Measurements from ENCODE around the gene BACH1. TPM values are rescaled to one million over a fixed set of nuclear protein-coding genes. Genes with fewer than 3 reads are reported as not detected.
"Not testable (repeated sequence)": the region's sequence is repeated elsewhere in the genome, so short reads cannot be mapped to it uniquely, and the experiment has no call there.

Gene BACH1
- total RNA-seq, 2 donors from 2014 or later, result 31.3 to 44.3 TPM

- Mint-ChIP-seq H3K4me3 (no peak overlapping the region), H3K4me1 (ENCODE audit: low read depth) (peaks cover 16% of the 10 kb centered on the region), H3K27me3 (ENCODE audit: low read depth) (no peaks in the 10 kb centered on the region), H3K36me3 (ENCODE audit: insufficient read depth in 2 of 2) (peaks cover 0 to 4% of the 10 kb centered on the region in 2 donors), H3K9me3 (peaks cover 3% of the 10 kb centered on the region in 2 donors), H3K27ac (no peak overlapping the region)
- DNase-seq, result peak in 1 of 2 donors; percentile 15
- ATAC-seq (replicated peaks in 1 of 2), result peak in 1 of 2 donors; percentile 32
Observed at GRCh38 chr21:29265690-29266479, 32.8 kb upstream of the BACH1 start.

- no peaks in the 10 kb centered on the region for H3K27me3 Mint-ChIP-seq (ENCODE audit: low read depth)
Observed at GRCh38 chr21:29267666-29268065, 31.1 kb upstream of the BACH1 start.

GRCh38 chr21:29271927-29272333 is 26.8 kb upstream of the BACH1 start:
- no peak overlapping the region for H3K27ac Mint-ChIP-seq
- peaks cover 0 to 3% of the 10 kb centered on the region in 2 donors for H3K36me3 Mint-ChIP-seq (ENCODE audit: insufficient read depth in 2 of 2)
- DNase-seq (no peak), ATAC-seq (replicated peaks in 1 of 2) (no peak)
- H3K9me3 Mint-ChIP-seq, result peaks cover 0 to 1% of the 10 kb centered on the region in 2 donors
- peaks cover 11% of the 10 kb centered on the region for H3K27me3 Mint-ChIP-seq (ENCODE audit: low read depth)
- H3K4me1 Mint-ChIP-seq (ENCODE audit: low read depth), result no peaks in the 10 kb centered on the region
- H3K4me3 Mint-ChIP-seq, result no peak overlapping the region

More at GRCh38 chr21:29267666-29268065, 31.1 kb upstream of the BACH1 start:
- no peak for ATAC-seq (replicated peaks in 1 of 2)
- peaks cover 0 to 4% of the 10 kb centered on the region in 2 donors for H3K36me3 Mint-ChIP-seq (ENCODE audit: insufficient read depth in 2 of 2)
- peaks cover 16% of the 10 kb centered on the region for H3K4me1 Mint-ChIP-seq (ENCODE audit: low read depth)
- H3K9me3 Mint-ChIP-seq, result peaks cover 3% of the 10 kb centered on the region in 2 donors
- no peak overlapping the region for H3K4me3 Mint-ChIP-seq
- no peak for DNase-seq
- H3K27ac Mint-ChIP-seq, result no peak overlapping the region

- peaks cover 4 to 5% of the 10 kb centered on the region in 2 donors for H3K36me3 Mint-ChIP-seq (ENCODE audit: insufficient read depth in 2 of 2)
- H3K27me3 Mint-ChIP-seq (ENCODE audit: low read depth), result peaks cover 11% of the 10 kb centered on the region
- DNase-seq (no peak), ATAC-seq (replicated peaks in 1 of 2) (no peak)
- H3K4me1 Mint-ChIP-seq (ENCODE audit: low read depth), result no peaks in the 10 kb centered on the region
- peaks cover 4 to 5% of the 10 kb centered on the region in 2 donors for H3K9me3 Mint-ChIP-seq
- no peak overlapping the region for H3K27ac Mint-ChIP-seq
- H3K4me3 Mint-ChIP-seq, result no peak overlapping the region
Observed at GRCh38 chr21:29277442-29277841, 21.3 kb upstream of the BACH1 start.

- no peak for DNase-seq
- H3K9me3 Mint-ChIP-seq, result peaks cover 4 to 5% of the 10 kb centered on the region in 2 donors
- H3K4me1 Mint-ChIP-seq (ENCODE audit: low read depth), result no peaks in the 10 kb centered on the region
- H3K27me3 Mint-ChIP-seq (ENCODE audit: low read depth), result peaks cover 8% of the 10 kb centered on the region
- ATAC-seq (replicated peaks in 1 of 2), result no peak
- no peak overlapping the region for H3K27ac Mint-ChIP-seq
- H3K4me3 Mint-ChIP-seq, result no peak overlapping the region
- peaks cover 4 to 7% of the 10 kb centered on the region in 2 donors for H3K36me3 Mint-ChIP-seq (ENCODE audit: insufficient read depth in 2 of 2)
Observed at GRCh38 chr21:29279558-29279957, 19.2 kb upstream of the BACH1 start.

GRCh38 chr21:29281801-29282200 is 16.9 kb upstream of the BACH1 start:
- not testable (repeated sequence) for H3K27ac Mint-ChIP-seq; H3K36me3 Mint-ChIP-seq (ENCODE audit: insufficient read depth in 2 of 2); H3K9me3 Mint-ChIP-seq; ATAC-seq (replicated peaks in 1 of 2); DNase-seq; H3K4me1 Mint-ChIP-seq (ENCODE audit: low read depth); H3K27me3 Mint-ChIP-seq (ENCODE audit: low read depth); H3K4me3 Mint-ChIP-seq

GRCh38 chr21:29287383-29287782 is 11.3 kb upstream of the BACH1 start:
- DNase-seq (no peak), ATAC-seq (replicated peaks in 1 of 2) (no peak)
- no peak overlapping the region for H3K4me3 Mint-ChIP-seq
- peaks cover 13% of the 10 kb centered on the region for H3K27me3 Mint-ChIP-seq (ENCODE audit: low read depth)
- H3K27ac Mint-ChIP-seq, result no peak overlapping the region
- H3K4me1 Mint-ChIP-seq (ENCODE audit: low read depth), result peaks cover 9% of the 10 kb centered on the region
- peaks cover 0 to 2% of the 10 kb centered on the region in 2 donors for H3K36me3 Mint-ChIP-seq (ENCODE audit: insufficient read depth in 2 of 2)
- no peaks in the 10 kb centered on the region for H3K9me3 Mint-ChIP-seq

- no peak overlapping the region for H3K27ac Mint-ChIP-seq
- DNase-seq (no peak), ATAC-seq (replicated peaks in 1 of 2) (no peak)
- H3K36me3 Mint-ChIP-seq (ENCODE audit: insufficient read depth in 2 of 2), result no peaks in the 10 kb centered on the region
- peaks cover 10% of the 10 kb centered on the region for H3K4me1 Mint-ChIP-seq (ENCODE audit: low read depth)
- H3K27me3 Mint-ChIP-seq (ENCODE audit: low read depth), result peaks cover 13% of the 10 kb centered on the region
- no peaks in the 10 kb centered on the region for H3K9me3 Mint-ChIP-seq
- H3K4me3 Mint-ChIP-seq, result no peak overlapping the region
Observed at GRCh38 chr21:29288239-29288638, 10.5 kb upstream of the BACH1 start.

- Mint-ChIP-seq H3K4me3 (no peak overlapping the region), H3K27me3 (ENCODE audit: low read depth) (peaks cover 13% of the 10 kb centered on the region), H3K36me3 (ENCODE audit: insufficient read depth in 2 of 2) (no peaks in the 10 kb centered on the region), H3K9me3 (no peaks in the 10 kb centered on the region), H3K27ac (no peak overlapping the region), H3K4me1 (ENCODE audit: low read depth) (peaks cover 20% of the 10 kb centered on the region)
- no peak for DNase-seq
- no peak for ATAC-seq (replicated peaks in 1 of 2)
Observed at GRCh38 chr21:29289317-29289716, 9.4 kb upstream of the BACH1 start.

- DNase-seq (no peak), ATAC-seq (replicated peaks in 1 of 2) (no peak)
- Mint-ChIP-seq H3K27ac (no peak overlapping the region), H3K27me3 (ENCODE audit: low read depth) (peaks cover 13% of the 10 kb centered on the region), H3K9me3 (no peaks in the 10 kb centered on the region), H3K36me3 (ENCODE audit: insufficient read depth in 2 of 2) (no peaks in the 10 kb centered on the region), H3K4me3 (no peak overlapping the region), H3K4me1 (ENCODE audit: low read depth) (peaks cover 30% of the 10 kb centered on the region)
Observed at GRCh38 chr21:29290240-29290639, 8.5 kb upstream of the BACH1 start.

GRCh38 chr21:29293495-29293894 is 5.2 kb upstream of the BACH1 start:
- Mint-ChIP-seq H3K4me1 (ENCODE audit: low read depth) (peaks cover 44% of the 10 kb centered on the region), H3K27me3 (ENCODE audit: low read depth) (peaks cover 17% of the 10 kb centered on the region), H3K27ac (no peak overlapping the region), H3K9me3 (no peaks in the 10 kb centered on the region), H3K36me3 (ENCODE audit: insufficient read depth in 2 of 2) (peaks cover 0 to 3% of the 10 kb centered on the region in 2 donors), H3K4me3 (no peak overlapping the region)
- no peak for ATAC-seq (replicated peaks in 1 of 2)
- DNase-seq, result no peak

GRCh38 chr21:29295066-29295650 is 3.6 kb upstream of the BACH1 start:
- DNase-seq (peak; percentile 16 to 29), ATAC-seq (replicated peaks in 1 of 2) (no peak)
- Mint-ChIP-seq H3K9me3 (no peaks in the 10 kb centered on the region), H3K27me3 (ENCODE audit: low read depth) (peaks cover 16% of the 10 kb centered on the region), H3K36me3 (ENCODE audit: insufficient read depth in 2 of 2) (peaks cover 2 to 5% of the 10 kb centered on the region in 2 donors), H3K27ac (no peak overlapping the region), H3K4me3 (peak overlapping the region; percentile 25 to 39), H3K4me1 (ENCODE audit: low read depth) (peaks cover 53% of the 10 kb centered on the region)

GRCh38 chr21:29296446-29296845 is 2.3 kb upstream of the BACH1 start:
- H3K4me1 Mint-ChIP-seq (ENCODE audit: low read depth), result peaks cover 66% of the 10 kb centered on the region
- ATAC-seq (replicated peaks in 1 of 2), result no peak
- no peaks in the 10 kb centered on the region for H3K9me3 Mint-ChIP-seq
- H3K27me3 Mint-ChIP-seq (ENCODE audit: low read depth), result peaks cover 12% of the 10 kb centered on the region
- no peak overlapping the region for H3K4me3 Mint-ChIP-seq
- DNase-seq, result no peak
- H3K27ac Mint-ChIP-seq, result no peak overlapping the region
- H3K36me3 Mint-ChIP-seq (ENCODE audit: insufficient read depth in 2 of 2), result peaks cover 2 to 5% of the 10 kb centered on the region in 2 donors

All from activated T-cell treated with anti-CD3 and anti-CD28 coated beads, Interleukin-2, amount 50 U/mL, for 72 hours (primary cell).